ENCODE measurements around the gene KCNN3. TPM values are rescaled to one million over a fixed set of nuclear protein-coding genes. Genes with fewer than 3 reads are reported as not detected.

The KCNN3 gene
- total RNA-seq, 1 donor from 2014 or later, result under 0.01 TPM

DNA sequence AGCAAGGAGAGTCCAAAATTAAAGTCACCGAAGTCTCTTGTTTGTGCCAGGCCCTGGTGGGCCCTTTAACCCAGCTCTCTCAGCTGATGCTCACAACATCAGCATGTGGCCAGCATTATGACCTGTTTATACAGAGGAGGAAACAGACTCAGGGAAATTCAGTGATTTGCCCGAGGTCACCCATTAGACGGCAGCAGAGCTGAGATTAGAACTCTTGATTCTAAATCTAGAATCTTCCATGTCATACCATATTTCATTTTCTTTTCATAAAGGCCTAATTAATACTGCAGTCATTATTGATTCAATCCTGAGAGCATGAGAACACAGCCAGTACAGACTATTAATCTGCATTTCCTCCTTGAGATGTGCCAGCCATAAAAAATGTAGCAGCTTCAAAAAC, 63.7 kb downstream of the KCNN3 start:
- no peak overlapping the region for H3K4me3 ChIP-seq (ENCODE audit: low read depth, low read length)
- no peak for DNase-seq (ENCODE audit: low read depth)
- TF ChIP-seq, protein P1, sequence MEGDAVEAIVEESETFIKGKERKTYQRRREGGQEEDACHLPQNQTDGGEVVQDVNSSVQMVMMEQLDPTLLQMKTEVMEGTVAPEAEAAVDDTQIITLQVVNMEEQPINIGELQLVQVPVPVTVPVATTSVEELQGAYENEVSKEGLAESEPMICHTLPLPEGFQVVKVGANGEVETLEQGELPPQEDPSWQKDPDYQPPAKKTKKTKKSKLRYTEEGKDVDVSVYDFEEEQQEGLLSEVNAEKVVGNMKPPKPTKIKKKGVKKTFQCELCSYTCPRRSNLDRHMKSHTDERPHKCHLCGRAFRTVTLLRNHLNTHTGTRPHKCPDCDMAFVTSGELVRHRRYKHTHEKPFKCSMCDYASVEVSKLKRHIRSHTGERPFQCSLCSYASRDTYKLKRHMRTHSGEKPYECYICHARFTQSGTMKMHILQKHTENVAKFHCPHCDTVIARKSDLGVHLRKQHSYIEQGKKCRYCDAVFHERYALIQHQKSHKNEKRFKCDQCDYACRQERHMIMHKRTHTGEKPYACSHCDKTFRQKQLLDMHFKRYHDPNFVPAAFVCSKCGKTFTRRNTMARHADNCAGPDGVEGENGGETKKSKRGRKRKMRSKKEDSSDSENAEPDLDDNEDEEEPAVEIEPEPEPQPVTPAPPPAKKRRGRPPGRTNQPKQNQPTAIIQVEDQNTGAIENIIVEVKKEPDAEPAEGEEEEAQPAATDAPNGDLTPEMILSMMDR (conservative IDR thresholded peaks at IDR 0.05; ENCODE audit: low read depth, low read length), result no peak

DNA sequence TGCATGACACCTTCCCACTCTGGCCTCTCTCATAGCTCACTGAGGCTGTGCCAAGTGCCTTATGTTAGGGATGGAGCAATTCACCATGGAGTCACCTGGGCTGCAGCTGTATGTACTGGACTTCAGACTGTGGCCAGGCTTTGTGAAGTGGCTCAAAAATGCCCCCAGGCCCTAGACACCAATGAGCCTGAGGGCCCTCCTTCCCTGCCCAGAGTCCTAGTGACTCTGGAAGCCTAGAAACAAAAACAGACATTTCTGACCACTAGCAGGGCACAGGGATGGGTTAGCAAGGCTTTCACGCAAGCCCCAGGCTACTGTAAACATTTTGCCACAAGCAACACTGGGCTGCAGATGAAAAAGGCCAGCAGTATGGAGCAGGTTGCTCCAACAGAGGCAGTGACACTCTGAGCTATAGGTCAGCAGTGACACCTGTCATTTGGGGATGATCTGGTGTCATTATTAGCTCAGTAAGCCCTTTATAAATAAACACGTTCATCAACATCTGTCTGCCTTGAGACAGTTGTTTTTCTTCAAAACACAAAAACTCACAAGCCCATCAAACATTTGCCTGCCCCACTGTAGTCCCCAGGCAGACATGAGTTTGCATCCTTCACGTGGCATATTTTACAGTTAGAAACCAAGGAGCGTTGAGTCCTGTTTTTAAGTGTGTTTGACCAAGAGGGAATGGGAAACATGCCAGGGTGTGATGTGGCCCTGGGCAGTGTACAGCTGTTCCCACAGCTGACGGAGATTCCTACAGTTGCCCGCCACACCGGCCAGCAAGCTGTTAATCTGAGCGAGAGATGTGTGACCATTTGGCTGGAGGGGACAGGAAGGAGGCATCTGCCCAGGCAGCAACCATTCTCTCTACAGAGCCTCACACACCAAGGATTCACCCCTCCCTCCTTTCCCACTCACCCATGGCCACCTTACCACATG, 66.8 kb downstream of the KCNN3 start:
- TF ChIP-seq, protein P1 (conservative IDR thresholded peaks at IDR 0.05; ENCODE audit: low read depth, low read length), result no peak
- no peak for DNase-seq (ENCODE audit: low read depth)

GRCh38 chr1:154802336-154802969, 67.6 kb downstream of the KCNN3 start:
- no peak overlapping the region for H3K4me3 ChIP-seq (ENCODE audit: low read depth, low read length)
- DNase-seq (ENCODE audit: low read depth), result no peak
- TF ChIP-seq, protein P1 (conservative IDR thresholded peaks at IDR 0.05; ENCODE audit: low read depth, low read length), result no peak

More for the DNA sequence above, 66.8 kb downstream of the KCNN3 start:
- H3K4me3 ChIP-seq (ENCODE audit: low read depth, low read length), result no peak overlapping the region

- no peak for DNase-seq (ENCODE audit: low read depth)
- TF ChIP-seq, protein P1 (conservative IDR thresholded peaks at IDR 0.05; ENCODE audit: low read depth, low read length), result no peak
- H3K4me3 ChIP-seq (ENCODE audit: low read depth, low read length), result no peak overlapping the region
Observed at GRCh38 chr1:154801234-154802011, 68.7 kb downstream of the KCNN3 start.

- DNase-seq (ENCODE audit: low read depth), result no peak
- TF ChIP-seq, protein P1 (conservative IDR thresholded peaks at IDR 0.05; ENCODE audit: low read depth, low read length), result no peak
- no peak overlapping the region for H3K4me3 ChIP-seq (ENCODE audit: low read depth, low read length)
Observed at GRCh38 chr1:154799188-154799587, 70.9 kb downstream of the KCNN3 start.

GRCh38 chr1:154798645-154799044, 71.4 kb downstream of the KCNN3 start:
- TF ChIP-seq, protein P1 (conservative IDR thresholded peaks at IDR 0.05; ENCODE audit: low read depth, low read length), result no peak

More at GRCh38 chr1:154798645-154799044, 71.4 kb downstream of the KCNN3 start:
- DNase-seq (ENCODE audit: low read depth), result no peak
- no peak overlapping the region for H3K4me3 ChIP-seq (ENCODE audit: low read depth, low read length)
